HG03342 (cell line): ENCODE results near the gene TWSG1.
"Not testable (repeated sequence)": the region's sequence is repeated elsewhere in the genome, so short reads cannot be mapped to it uniquely, and the experiment has no call there.

Source experiments
- ATAC-seq: cut with Tn5 transposase; IDR thresholded peaks from one replicate; pipeline ENCODE4 v1.9.1; 2021; ENCODE audit warnings: mild to moderate bottlenecking, moderate library complexity; ENCODE audit not compliant: unreplicated experiment

The TWSG1 gene

GRCh38 chr18:9449600-9450414 is 115.2 kb downstream of the TWSG1 start:
- ATAC-seq, result no peak

DNA sequence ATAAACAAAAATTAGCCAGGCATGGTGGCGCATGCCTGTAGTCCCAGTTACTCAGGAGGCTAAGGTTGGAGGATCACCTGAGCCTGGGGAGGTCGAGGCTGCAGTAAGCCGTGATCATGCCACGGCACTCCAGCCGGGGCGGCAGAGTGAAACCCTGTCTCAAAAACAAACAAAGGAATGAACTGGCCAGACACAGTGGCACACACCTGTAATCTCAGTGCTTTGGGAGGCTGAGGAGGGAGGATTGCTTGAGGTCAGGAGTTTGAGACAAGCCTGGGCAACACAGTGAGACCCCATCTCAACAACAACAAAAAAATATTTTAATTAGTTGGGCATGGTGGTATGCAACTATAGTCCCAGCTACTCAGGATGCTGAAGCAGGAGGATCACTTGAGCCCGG is 116.3 kb downstream of the TWSG1 start:
- not testable (repeated sequence) for ATAC-seq
